Upper lobe of left lung (tissue), 4 donors: Measurements from ENCODE around the gene ENGASE.

Experiments
- POLR2A ChIP-seq, 4 donors: fragments of 450-650 bp; IDR thresholded peaks; one replicate each; pipeline ENCODE4 v1.5.1; 2016 to 2017; ENCODE audit warnings: antibody characterized with exemption in 4 of 4, mild to moderate bottlenecking in 2 of 4
- TF ChIP-seq, protein P1 (sequence below), 6 experiments: fragments of 450-650 bp in 4 of 6; fragments of 200-600 bp in 2 of 6; sonication (generic) in 2 of 6; IDR thresholded peaks; one replicate each; pipeline ENCODE4 v1.5.1; 2016 to 2019; ENCODE audit warnings: antibody characterized with exemption in 6 of 6

- TF ChIP-seq, protein P1, sequence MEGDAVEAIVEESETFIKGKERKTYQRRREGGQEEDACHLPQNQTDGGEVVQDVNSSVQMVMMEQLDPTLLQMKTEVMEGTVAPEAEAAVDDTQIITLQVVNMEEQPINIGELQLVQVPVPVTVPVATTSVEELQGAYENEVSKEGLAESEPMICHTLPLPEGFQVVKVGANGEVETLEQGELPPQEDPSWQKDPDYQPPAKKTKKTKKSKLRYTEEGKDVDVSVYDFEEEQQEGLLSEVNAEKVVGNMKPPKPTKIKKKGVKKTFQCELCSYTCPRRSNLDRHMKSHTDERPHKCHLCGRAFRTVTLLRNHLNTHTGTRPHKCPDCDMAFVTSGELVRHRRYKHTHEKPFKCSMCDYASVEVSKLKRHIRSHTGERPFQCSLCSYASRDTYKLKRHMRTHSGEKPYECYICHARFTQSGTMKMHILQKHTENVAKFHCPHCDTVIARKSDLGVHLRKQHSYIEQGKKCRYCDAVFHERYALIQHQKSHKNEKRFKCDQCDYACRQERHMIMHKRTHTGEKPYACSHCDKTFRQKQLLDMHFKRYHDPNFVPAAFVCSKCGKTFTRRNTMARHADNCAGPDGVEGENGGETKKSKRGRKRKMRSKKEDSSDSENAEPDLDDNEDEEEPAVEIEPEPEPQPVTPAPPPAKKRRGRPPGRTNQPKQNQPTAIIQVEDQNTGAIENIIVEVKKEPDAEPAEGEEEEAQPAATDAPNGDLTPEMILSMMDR (IDR thresholded peaks at IDR 0.05): no peak
- no peak for TF ChIP-seq POLR2A (IDR thresholded peaks at IDR 0.05)
Measured at GRCh38 chr17:79116575-79117368, 42.1 kb downstream of the ENGASE start.
